ENCODE results near the gene NEBL. TPM values are rescaled to one million over a fixed set of nuclear protein-coding genes. Genes with fewer than 3 reads are reported as not detected.

Gene NEBL
- total RNA-seq, 4 donors from 2014 or later = 33.9 to 66.0 (median 53.4) TPM

DNA sequence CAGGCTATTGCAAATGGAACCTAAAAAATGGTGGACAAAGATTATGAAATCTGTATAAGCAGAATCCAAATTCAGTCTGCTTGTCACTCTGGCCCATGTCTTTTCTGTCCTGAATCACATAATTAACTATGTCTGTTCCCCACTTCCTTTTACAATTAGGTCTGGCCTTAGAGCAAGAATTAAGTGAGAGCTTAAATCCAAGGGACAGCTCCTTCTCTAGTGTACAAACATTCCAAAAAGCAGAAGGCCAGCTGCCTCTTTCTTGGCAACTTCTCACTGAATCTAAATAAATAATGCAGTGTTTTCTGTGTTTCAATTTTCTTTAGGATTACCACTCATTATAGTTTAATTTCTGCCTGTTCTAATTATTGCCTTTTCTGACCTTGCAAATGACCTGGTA, 39.3 kb upstream of the NEBL start:
- Histone ChIP-seq H3K27ac (no peak overlapping the region), H3K4me3 (no peak overlapping the region), H3K36me3 (no peaks in the 10 kb centered on the region), H3K9me3 (no peaks in the 10 kb centered on the region), H3K27me3 (no peaks in the 10 kb centered on the region), H3K4me1 (no peaks in the 10 kb centered on the region)
- no peak for DNase-seq
- intact Hi-C loops (cut with DNase I) = no loop called here
- TF ChIP-seq, protein P1, sequence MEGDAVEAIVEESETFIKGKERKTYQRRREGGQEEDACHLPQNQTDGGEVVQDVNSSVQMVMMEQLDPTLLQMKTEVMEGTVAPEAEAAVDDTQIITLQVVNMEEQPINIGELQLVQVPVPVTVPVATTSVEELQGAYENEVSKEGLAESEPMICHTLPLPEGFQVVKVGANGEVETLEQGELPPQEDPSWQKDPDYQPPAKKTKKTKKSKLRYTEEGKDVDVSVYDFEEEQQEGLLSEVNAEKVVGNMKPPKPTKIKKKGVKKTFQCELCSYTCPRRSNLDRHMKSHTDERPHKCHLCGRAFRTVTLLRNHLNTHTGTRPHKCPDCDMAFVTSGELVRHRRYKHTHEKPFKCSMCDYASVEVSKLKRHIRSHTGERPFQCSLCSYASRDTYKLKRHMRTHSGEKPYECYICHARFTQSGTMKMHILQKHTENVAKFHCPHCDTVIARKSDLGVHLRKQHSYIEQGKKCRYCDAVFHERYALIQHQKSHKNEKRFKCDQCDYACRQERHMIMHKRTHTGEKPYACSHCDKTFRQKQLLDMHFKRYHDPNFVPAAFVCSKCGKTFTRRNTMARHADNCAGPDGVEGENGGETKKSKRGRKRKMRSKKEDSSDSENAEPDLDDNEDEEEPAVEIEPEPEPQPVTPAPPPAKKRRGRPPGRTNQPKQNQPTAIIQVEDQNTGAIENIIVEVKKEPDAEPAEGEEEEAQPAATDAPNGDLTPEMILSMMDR (IDR thresholded peaks at IDR 0.05) = no peak
- no peak for TF ChIP-seq POLR2A (IDR thresholded peaks at IDR 0.05)

DNA sequence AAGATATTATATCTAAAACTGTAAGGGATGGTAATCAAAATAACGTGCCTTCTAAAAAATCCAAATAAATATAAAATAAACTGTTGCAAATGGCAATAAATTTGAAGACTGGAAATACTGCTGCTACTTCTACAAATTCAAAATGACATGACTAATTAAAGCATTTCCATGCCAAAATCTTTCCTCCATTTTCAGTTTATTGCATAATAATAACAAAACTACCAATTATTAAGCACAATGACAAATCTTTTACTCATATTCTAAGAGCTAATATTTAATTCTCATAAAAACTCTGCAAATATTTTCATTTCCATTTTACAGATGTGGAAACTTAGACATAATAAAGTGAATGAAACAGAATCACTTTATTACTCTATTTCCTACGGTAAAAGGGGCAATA, 38.8 kb upstream of the NEBL start:
- no peaks in the 10 kb centered on the region for H3K9me3 ChIP-seq
- no peaks in the 10 kb centered on the region for H3K27me3 ChIP-seq
- H3K4me1 ChIP-seq = no peaks in the 10 kb centered on the region
- H3K4me3 ChIP-seq = no peak overlapping the region
- H3K27ac ChIP-seq = no peak overlapping the region
- DNase-seq = no peak
- H3K36me3 ChIP-seq = no peaks in the 10 kb centered on the region
- 43 to 54% methylated on average over 2 of the region's 2 CpGs for WGBS, 2 donors
- TF ChIP-seq POLR2A (IDR thresholded peaks at IDR 0.05) = no peak
- TF ChIP-seq, protein P1 (IDR thresholded peaks at IDR 0.05) = no peak
- intact Hi-C loops (cut with DNase I) = no loop called here

DNA sequence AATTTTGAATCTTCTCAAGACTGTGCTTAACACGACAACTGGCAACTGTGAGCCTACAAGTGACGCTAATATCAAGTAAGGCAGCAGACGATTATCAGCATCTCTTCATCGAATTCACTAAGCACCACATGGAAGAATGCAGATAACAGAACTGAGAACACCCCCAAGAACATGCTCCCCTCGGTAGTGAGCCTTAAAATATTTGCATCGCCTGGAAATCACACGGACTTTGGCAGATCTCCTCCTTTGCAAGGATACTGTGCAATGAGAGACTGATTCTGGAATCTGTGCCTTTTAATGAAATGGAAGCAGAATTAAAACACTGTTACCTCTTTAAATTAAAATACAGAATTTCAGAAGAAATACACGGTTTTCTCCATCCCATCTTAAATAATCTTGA, 38.2 kb upstream of the NEBL start:
- H3K36me3 ChIP-seq = no peaks in the 10 kb centered on the region
- H3K4me1 ChIP-seq = no peaks in the 10 kb centered on the region
- no peak overlapping the region for H3K27ac ChIP-seq
- TF ChIP-seq, protein P1 (IDR thresholded peaks at IDR 0.05) = no peak
- TF ChIP-seq POLR2A (IDR thresholded peaks at IDR 0.05) = no peak
- no peaks in the 10 kb centered on the region for H3K27me3 ChIP-seq
- H3K9me3 ChIP-seq = no peaks in the 10 kb centered on the region
- H3K4me3 ChIP-seq = no peak overlapping the region
- WGBS, 2 donors = 87% methylated on average over 8 of the region's 8 CpGs
- intact Hi-C loops (cut with DNase I) = no loop called here
- no peak for DNase-seq

DNA sequence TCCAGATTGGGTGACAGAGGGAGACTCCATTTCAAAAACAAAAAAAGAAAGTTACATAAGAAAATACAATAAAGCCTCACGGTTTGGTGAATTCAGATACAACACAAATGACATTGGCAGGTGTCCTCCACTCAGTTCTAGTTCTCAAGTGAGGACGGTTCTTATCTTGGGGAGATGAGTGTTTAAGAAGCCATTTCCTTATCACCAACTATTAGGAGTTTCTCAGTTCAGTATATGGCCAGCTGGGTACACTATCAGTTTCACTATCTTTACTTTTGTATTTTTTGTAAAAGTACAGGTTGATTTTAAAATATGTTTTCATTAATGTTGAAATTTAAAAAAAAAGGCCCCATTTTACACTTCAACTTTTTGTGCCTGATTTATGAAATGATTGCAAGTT, 36.6 kb upstream of the NEBL start:
- Histone ChIP-seq H3K36me3 (no peaks in the 10 kb centered on the region), H3K9me3 (no peaks in the 10 kb centered on the region), H3K27me3 (no peaks in the 10 kb centered on the region), H3K4me1 (no peaks in the 10 kb centered on the region), H3K27ac (no peak overlapping the region), H3K4me3 (no peak overlapping the region)
- no peak for TF ChIP-seq POLR2A (IDR thresholded peaks at IDR 0.05)
- TF ChIP-seq, protein P1 (IDR thresholded peaks at IDR 0.05) = no peak
- intact Hi-C loops (cut with DNase I) = no loop called here
- WGBS, 2 donors = 63 to 64% methylated on average over 2 of the region's 2 CpGs
- DNase-seq = no peak

DNA sequence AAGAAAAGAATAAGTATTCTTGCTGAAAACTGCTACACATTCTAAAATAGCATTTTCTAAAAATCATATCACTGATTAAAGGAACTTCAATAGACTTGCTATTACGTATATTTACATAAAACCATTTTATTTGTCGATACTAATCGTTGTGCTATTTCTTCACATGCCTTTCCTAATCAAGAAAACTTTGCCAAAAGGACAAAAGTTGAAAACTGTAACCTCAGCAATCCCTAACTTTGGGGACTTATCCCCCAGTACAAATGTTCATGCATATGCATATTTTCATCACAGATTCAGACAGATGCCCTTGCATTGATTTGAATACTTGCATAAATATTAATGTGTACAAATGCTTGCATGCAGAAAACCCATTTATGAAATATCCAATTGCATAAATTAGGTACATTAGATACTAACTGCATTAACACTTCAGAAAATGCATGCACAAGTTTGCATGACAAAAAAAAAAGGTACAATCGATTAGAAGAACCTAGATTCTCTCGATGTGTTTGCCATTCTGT, 35.6 kb upstream of the NEBL start:
- DNase-seq = no peak
- WGBS, 2 donors = 85 to 88% methylated on average over 5 of the region's 5 CpGs
- Histone ChIP-seq H3K27ac (no peak overlapping the region), H3K36me3 (no peaks in the 10 kb centered on the region), H3K4me1 (no peaks in the 10 kb centered on the region), H3K27me3 (no peaks in the 10 kb centered on the region), H3K9me3 (no peaks in the 10 kb centered on the region), H3K4me3 (no peak overlapping the region)
- TF ChIP-seq, protein P1 (IDR thresholded peaks at IDR 0.05) = no peak
- no peak for TF ChIP-seq POLR2A (IDR thresholded peaks at IDR 0.05)
- intact Hi-C loops (cut with DNase I) = no loop called here
